HCT116 (cell line): ENCODE data around the gene C20orf141. TPM values are rescaled to one million over a fixed set of nuclear protein-coding genes. Genes with fewer than 3 reads are reported as not detected.

ENCODE experiments used
- ATAC-seq: fragments of 200-7000 bp; cut with Tn5 transposase; 2 replicates; pipeline ENCODE4 v1.9.1; 2020; ENCODE audit warnings: mild to moderate bottlenecking, moderate library complexity
- BruUV-seq: library from RNA; stranded (reverse); fragments of 400-500 nt; replicated peaks from 2 replicates; lab custom pipeline; 2021; lab: Mats Ljungman, UMichigan
- CTCF ChIA-PET: fragments of 300-600 bp; sonication (Branson Sonifier 250); formaldehyde crosslinking; loops from one replicate; lab custom pipeline; 2021; ENCODE audit warnings: antibody characterized with exemption; lab: Charles Lee
- POLR2A ChIA-PET: fragments of 300-600, 350-600 bp; sonication (Branson Sonifier 250); formaldehyde crosslinking; loops from one replicate; lab custom pipeline; 2021; ENCODE audit warnings: antibody characterized with exemption; lab: Charles Lee
- RAD21 ChIA-PET, 2 experiments: fragments of 300-600 bp; sonication (Branson Sonifier 250); formaldehyde crosslinking; loops; one replicate each; lab custom pipeline; 2023; ENCODE audit warnings: low total read pairs in 2 of 2; ENCODE audit not compliant: uncharacterized antibody in 2 of 2, unreplicated experiment in 2 of 2, low non-redundant PET in 1 of 2; lab: Charles Lee
- DNase-seq: peaks from one replicate; pipeline ENCODE4 v3.0.0-alpha.2; 2010; ENCODE audit warnings: low read depth, low spot score
- H2AFZ ChIP-seq: fragments of 200-600 bp; shearing (Covaris generic), sonication (generic); 2 replicates; pipeline ENCODE4 v1.6.1; 2017; ENCODE audit warnings: low read depth, mixed run types, mixed read lengths, antibody characterized with exemption, low read length; ENCODE audit not compliant: poor library complexity, severe bottlenecking
- H3K27ac ChIP-seq: 2 replicates; pipeline ENCODE4 v1.5.1; 2012; ENCODE audit warnings: low read depth, low read length
- H3K27me3 ChIP-seq: fragments of 200-600 bp; sonication (generic); 2 replicates; pipeline ENCODE4 v1.6.1; 2016; ENCODE audit warnings: mixed run types, low read length, mixed read lengths; ENCODE audit not compliant: insufficient read depth
- H3K36me3 ChIP-seq, 2 experiments: fragments of 200-500 bp in 1 of 2; fragments of 200-600 bp in 1 of 2; sonication (Bioruptor generic) in 1 of 2; sonication (generic) in 1 of 2; 2 replicates each; pipeline versions ENCODE4 v1.5.1 to v1.6.1; 2014 to 2016; ENCODE audit warnings: low read length in 2 of 2, inconsistent platforms in 1 of 2, mixed read lengths in 1 of 2, mixed run types in 1 of 2; ENCODE audit not compliant: insufficient read depth in 2 of 2, control insufficient read depth in 1 of 2
- H3K4me1 ChIP-seq, 2 experiments: fragments of 200-600 bp in 1 of 2; sonication (generic) in 1 of 2; 2 replicates each; pipeline versions ENCODE4 v1.5.1 to v1.6.1; 2012 to 2017; ENCODE audit warnings: low read length in 2 of 2, inconsistent platforms in 1 of 2, mild to moderate bottlenecking in 1 of 2, mixed read lengths in 1 of 2, mixed run types in 1 of 2, moderate library complexity in 1 of 2; ENCODE audit not compliant: insufficient read depth in 2 of 2, control insufficient read depth in 1 of 2
- H3K4me2 ChIP-seq: fragments of 200-600 bp; sonication (generic); 2 replicates; pipeline ENCODE4 v1.6.1; 2017; ENCODE audit warnings: mixed run types, low read length, mixed read lengths
- H3K4me3 ChIP-seq, 2 experiments: fragments of 200-600 bp in 1 of 2; sonication (generic) in 1 of 2; replicated peaks in 1 of 2; 2 replicates each; pipeline ENCODE4 v1.5.1; 2011 to 2016; ENCODE audit warnings: low read length in 2 of 2, control low read depth in 1 of 2, low read depth in 1 of 2, mild to moderate bottlenecking in 1 of 2, mixed read lengths in 1 of 2, mixed run types in 1 of 2
- H3K79me2 ChIP-seq: fragments of 200-600 bp; sonication (generic); 2 replicates; pipeline ENCODE4 v1.6.1; 2017; ENCODE audit warnings: mild to moderate bottlenecking, mixed run types, low read length, moderate library complexity, mixed read lengths; ENCODE audit not compliant: insufficient read depth
- H3K9ac ChIP-seq: fragments of 200-600 bp; sonication (generic); 2 replicates; pipeline ENCODE4 v1.6.1; 2016; ENCODE audit warnings: low read length, mixed read lengths
- H3K9me2 ChIP-seq: fragments of 200-600 bp; sonication (generic), shearing (Covaris generic); 2 replicates; pipeline ENCODE4 v1.6.1; 2017; ENCODE audit warnings: mixed run types, mild to moderate bottlenecking, moderate library complexity; ENCODE audit not compliant: insufficient read depth
- H3K9me3 ChIP-seq, 2 experiments: fragments of 200-500 bp in 1 of 2; fragments of 200-600 bp in 1 of 2; sonication (Bioruptor generic) in 1 of 2; sonication (generic) in 1 of 2; 2 replicates each; pipeline ENCODE4 v1.6.1; 2014 to 2017; ENCODE audit warnings: low read length in 2 of 2, mixed read lengths in 2 of 2, inconsistent platforms in 1 of 2, low read depth in 1 of 2, mild to moderate bottlenecking in 1 of 2, mixed run types in 1 of 2, moderate library complexity in 1 of 2; ENCODE audit not compliant: control insufficient read depth in 1 of 2, insufficient read depth in 1 of 2
- H4K20me1 ChIP-seq: fragments of 200-600 bp; sonication (generic), shearing (Covaris generic); 2 replicates; pipeline ENCODE4 v1.6.1; 2017; ENCODE audit warnings: mixed run types, mild to moderate bottlenecking, moderate library complexity; ENCODE audit not compliant: insufficient read depth
- ATF3 ChIP-seq: IDR thresholded peaks from 2 replicates; pipeline ENCODE4 v1.6.1; 2012
- CEBPB ChIP-seq: IDR thresholded peaks from 2 replicates; pipeline ENCODE4 v1.6.1; 2012; ENCODE audit warnings: low read depth
- CTCF ChIP-seq, 3 experiments: fragments of 200-600 bp in 1 of 3; sonication (generic) in 1 of 3; IDR thresholded peaks in 2 of 3; conservative IDR thresholded peaks in 1 of 3; 2 replicates each; pipeline ENCODE4 v1.5.1; 2012 to 2017; ENCODE audit warnings: low read depth in 2 of 3, low read length in 2 of 3, antibody characterized with exemption in 1 of 3, borderline replicate concordance in 1 of 3, control low read depth in 1 of 3, mild to moderate bottlenecking in 1 of 3, mixed read lengths in 1 of 3, mixed run types in 1 of 3, moderate library complexity in 1 of 3; ENCODE audit not compliant: insufficient read depth in 1 of 3
- EGR1 ChIP-seq: IDR thresholded peaks from 2 replicates; pipeline ENCODE4 v1.6.1; 2012; ENCODE audit warnings: low read depth
- ELF1 ChIP-seq: IDR thresholded peaks from 2 replicates; pipeline ENCODE4 v1.6.1; 2012; ENCODE audit warnings: low read depth, borderline replicate concordance
- EZH2 ChIP-seq: fragments of 200-600 bp; sonication (generic); IDR thresholded peaks from 2 replicates; pipeline ENCODE4 v1.6.1; 2017; ENCODE audit warnings: antibody characterized with exemption, mixed run types
- FOSL1 ChIP-seq: IDR thresholded peaks from 2 replicates; pipeline ENCODE4 v1.6.1; 2012; ENCODE audit warnings: low read depth
- JUND ChIP-seq: IDR thresholded peaks from 2 replicates; pipeline ENCODE4 v1.6.1; 2012
- MAX ChIP-seq: IDR thresholded peaks from 2 replicates; pipeline ENCODE4 v1.6.1; 2012
- POLR2A ChIP-seq: IDR thresholded peaks from 2 replicates; pipeline ENCODE4 v1.7.0; 2011; ENCODE audit warnings: borderline replicate concordance; ENCODE audit not compliant: insufficient read depth, insufficient read length; ENCODE audit errors: extremely low read depth
- POLR2AphosphoS5 ChIP-seq: IDR thresholded peaks from 2 replicates; pipeline ENCODE4 v1.6.1; 2011; ENCODE audit warnings: mild to moderate bottlenecking, low read depth, low read length, moderate library complexity
- REST ChIP-seq: IDR thresholded peaks from 2 replicates; pipeline ENCODE4 v1.6.1; 2012; ENCODE audit warnings: low read depth
- SIN3A ChIP-seq: IDR thresholded peaks from 2 replicates; pipeline ENCODE4 v1.6.1; 2012; ENCODE audit warnings: low read depth
- SP1 ChIP-seq: IDR thresholded peaks from 2 replicates; pipeline ENCODE4 v1.6.1; 2012; ENCODE audit warnings: low read depth
- SRF ChIP-seq: IDR thresholded peaks from 2 replicates; pipeline ENCODE4 v1.6.1; 2012; ENCODE audit warnings: low read depth
- TCF7L2 ChIP-seq: IDR thresholded peaks from 2 replicates; pipeline ENCODE4 v1.7.0; 2011; ENCODE audit warnings: borderline replicate concordance, inconsistent platforms; ENCODE audit not compliant: insufficient read depth, insufficient read length; ENCODE audit errors: extremely low read depth
- YY1 ChIP-seq: IDR thresholded peaks from 2 replicates; pipeline ENCODE4 v1.6.1; 2011; ENCODE audit warnings: low read length, low read depth, moderate library complexity, mild to moderate bottlenecking; ENCODE audit not compliant: insufficient replicate concordance; ENCODE audit errors: extremely low read depth
- ZFX ChIP-seq: fragments of 450-650 bp; IDR thresholded peaks from 2 replicates; pipeline ENCODE4 v1.6.1; 2017
- ZNF274 ChIP-seq: fragments of 200-500 bp; sonication (Bioruptor generic); IDR thresholded peaks from 2 replicates; pipeline ENCODE4 v1.6.1; 2014; ENCODE audit warnings: mild to moderate bottlenecking, low read depth, low read length, inconsistent platforms
- intact Hi-C: fragments of 100-400 bp; cut with micrococcal nuclease; formaldehyde crosslinking; loops from 2 replicates; pipeline ENCODE4 v1.10.0; 2022
- total RNA-seq: library from RNA; stranded (reverse); gene quantifications from one replicate; pipeline ENCODE4 v1.2.1, GENCODE V29; 2021; ENCODE audit not compliant: unreplicated experiment

The C20orf141 gene
- total RNA-seq, 1 experiment from 2014 or later = not detected

- Histone ChIP-seq H3K9ac (no peak within 1 kb of the TSS), H3K36me3 (no peaks in the 10 kb centered on the region), H3K9me2 (no peaks in the 10 kb centered on the region), H2AFZ (no peak within 1 kb of the TSS), H3K4me2 (no peak within 1 kb of the TSS), H4K20me1 (no peaks in the 10 kb centered on the region), H3K27me3 (no peaks in the 10 kb centered on the region), H3K9me3 (peaks cover 4 to 9% of the 10 kb centered on the region in 2 experiments; a peak in 1 of 4 replicates), H3K79me2 (no peaks in the 10 kb centered on the region), H3K4me3 (no peak within 1 kb of the TSS), H3K4me1 (peaks cover 0 to 16% of the 10 kb centered on the region in 2 experiments; a peak in 1 of 4 replicates), H3K27ac (no peak within 1 kb of the TSS)
- intact Hi-C loops = no loop called here
- POLR2A ChIA-PET = no interaction called here
- ATAC-seq = no peak
- CTCF ChIA-PET = no interaction called here
- no peak for TF ChIP-seq FOSL1
- TF ChIP-seq SIN3A = no peak
- TF ChIP-seq POLR2AphosphoS5 = no peak
- TF ChIP-seq ZNF274 = no peak
- TF ChIP-seq SP1 = no peak
- TF ChIP-seq REST = no peak
- TF ChIP-seq TCF7L2 = no peak
- TF ChIP-seq SRF = no peak
- TF ChIP-seq CEBPB = no peak
- TF ChIP-seq CTCF (IDR thresholded peaks at IDR 0.05 in 2 of 3, conservative IDR thresholded peaks at IDR 0.05 in 1 of 3; ENCODE audit: borderline replicate concordance in 1 of 3, insufficient read depth in 1 of 3, low read depth in 2 of 3, low read length in 2 of 3) = no peak
- no peak for TF ChIP-seq YY1
- no peak for TF ChIP-seq POLR2A
- TF ChIP-seq ATF3 = no peak
- TF ChIP-seq JUND = no peak
- TF ChIP-seq ZFX = no peak
- TF ChIP-seq EGR1 = no peak
- no peak for TF ChIP-seq ELF1
- no peak for TF ChIP-seq EZH2
- TF ChIP-seq MAX = no peak
- DNase-seq = no peak
- BruUV-seq = no TSS peak
- RAD21 ChIA-PET = no interaction called here
Observed at GRCh38 chr20:2816030-2816582, 1.3 kb downstream of the C20orf141 start, which contains the start of gene TMEM239. TSS of gene TMEM239 (plus strand) at chr20:2816364. CDS start at chr20:2816555, 191 bp downstream.
